HepG2 (cell line): ENCODE results near the gene PKNOX2. TPM values are rescaled to one million over a fixed set of nuclear protein-coding genes. Genes with fewer than 3 reads are reported as not detected.

Experiments used
- ATAC-seq: fragments of 200-7000 bp; cut with Tn5 transposase; 3 replicates; pipeline ENCODE4 v1.9.1; 2020; ENCODE audit warnings: mild to moderate bottlenecking, moderate library complexity
- BruUV-seq: library from RNA; stranded (reverse); fragments of 400-500 nt; replicated peaks from 2 replicates; lab custom pipeline; 2021; lab: Mats Ljungman, UMichigan
- CTCF ChIA-PET: fragments of 300-600 bp; formaldehyde crosslinking; extraction: SDS; loops from one replicate; lab custom pipeline; 2021; ENCODE audit warnings: low total read pairs, inconsistent platforms, low intra/inter-chr PET ratio; lab: Yijun Ruan, JAX
- POLR2A ChIA-PET: fragments of 350-600 bp; sonication (Branson Sonifier 250); formaldehyde crosslinking; loops from one replicate; lab custom pipeline; 2020; ENCODE audit warnings: antibody characterized with exemption, inconsistent platforms; lab: Yijun Ruan, JAX
- DNase-seq: peaks from one replicate; pipeline ENCODE4 v3.0.0-alpha.2; 2015; ENCODE audit warnings: low spot score
- FAIRE-seq: peaks from 3 replicates; lab custom pipeline; 2011; peaks lifted over from hg19 to GRCh38; lab: Jason Lieb, UNC
- H2AFZ ChIP-seq: one replicate; pipeline ENCODE4 v1.6.1; 2011; ENCODE audit warnings: low read length, inconsistent platforms
- H3K27ac ChIP-seq: fragments of 300-600 bp; 3 replicates; pipeline ENCODE4 v1.8.0; 2011; ENCODE audit warnings: mixed run types, mild to moderate bottlenecking, mixed read lengths, low read length, inconsistent platforms; ENCODE audit not compliant: insufficient read depth; ENCODE audit errors: extremely low read length
- H3K27me3 ChIP-seq, 2 experiments: fragments of 200-600 bp in 1 of 2; 2 replicates in 1 of 2; 3 replicates in 1 of 2; pipeline versions ENCODE4 v1.6.0 to v1.8.0; 2011; ENCODE audit warnings: low read length in 2 of 2, mild to moderate bottlenecking in 2 of 2, moderate library complexity in 2 of 2, inconsistent platforms in 1 of 2; ENCODE audit not compliant: insufficient read depth in 2 of 2, control insufficient read depth in 1 of 2
- H3K36me3 ChIP-seq, 2 experiments: fragments of 200-600 bp in 1 of 2; replicated peaks in 1 of 2; 2 replicates in 1 of 2; 3 replicates in 1 of 2; pipeline versions ENCODE4 v1.5.1 to v1.8.0; 2011; ENCODE audit warnings: low read length in 2 of 2, inconsistent platforms in 1 of 2; ENCODE audit not compliant: insufficient read depth in 2 of 2, control insufficient read depth in 1 of 2
- H3K4me1 ChIP-seq: 2 replicates; pipeline ENCODE4 v1.5.1; 2012; ENCODE audit warnings: low read length, inconsistent platforms; ENCODE audit not compliant: insufficient read depth
- H3K4me2 ChIP-seq: 2 replicates; pipeline ENCODE4 v1.6.0; 2011; ENCODE audit warnings: low read depth, low read length, inconsistent platforms
- H3K4me3 ChIP-seq, 3 experiments: fragments of 200-600 bp in 1 of 3; sonication (generic), shearing (Covaris generic) in 1 of 3; replicated peaks in 1 of 3; 2 replicates each; pipeline ENCODE4 v1.5.1; 2011 to 2016; ENCODE audit warnings: low read length in 3 of 3, inconsistent platforms in 2 of 3, low read depth in 2 of 3, mild to moderate bottlenecking in 2 of 3, control low read depth in 1 of 3, mixed read lengths in 1 of 3; ENCODE audit not compliant: insufficient read depth in 1 of 3
- H3K79me2 ChIP-seq: one replicate; pipeline ENCODE4 v1.6.1; 2011; ENCODE audit warnings: low read length, inconsistent platforms; ENCODE audit not compliant: insufficient read depth
- H3K9ac ChIP-seq: 2 replicates; pipeline ENCODE4 v1.6.0; 2011; ENCODE audit warnings: mild to moderate bottlenecking, low read depth, low read length, inconsistent platforms; ENCODE audit not compliant: insufficient read depth
- H3K9me3 ChIP-seq: 2 replicates; pipeline ENCODE4 v1.5.1; 2012; ENCODE audit warnings: mild to moderate bottlenecking, low read length
- H4K20me1 ChIP-seq: 2 replicates; pipeline ENCODE4 v1.6.0; 2011; ENCODE audit warnings: inconsistent platforms, mild to moderate bottlenecking, low read length, moderate library complexity; ENCODE audit not compliant: insufficient read depth
- CEBPZ ChIP-seq: IDR thresholded peaks from 2 replicates; pipeline ENCODE4 v1.6.1; 2012; ENCODE audit warnings: low read length, improper control_type of control experiment
- CERS6 ChIP-seq: sonication (generic); formaldehyde crosslinking; IDR thresholded peaks from 2 replicates; pipeline ENCODE4 v1.5.0; 2020; ENCODE audit warnings: missing genetic modification reagents
- FOXK2 ChIP-seq: fragments of 450-650 bp; IDR thresholded peaks from 2 replicates; pipeline ENCODE4 v1.6.1; 2016
- FOXM1 ChIP-seq: sonication (generic); formaldehyde crosslinking; IDR thresholded peaks from 2 replicates; pipeline ENCODE4 v1.5.0; 2020; ENCODE audit warnings: missing genetic modification reagents
- FOXP1 ChIP-seq, 2 experiments: fragments of 450-650 bp in 1 of 2; IDR thresholded peaks; 2 replicates each; pipeline ENCODE4 v1.6.1; 2017 to 2018; ENCODE audit warnings: antibody characterized with exemption in 1 of 2
- RBFOX2 ChIP-seq: fragments of 200-400 bp; formaldehyde crosslinking; IDR thresholded peaks from 2 replicates; pipeline ENCODE4 v1.6.1; 2017; ENCODE audit warnings: low read depth, mild to moderate bottlenecking, low read length
- SP1 ChIP-seq, 2 experiments: fragments of 450-650 bp in 1 of 2; sonication (generic) in 1 of 2; formaldehyde crosslinking in 1 of 2; IDR thresholded peaks; 2 replicates each; pipeline versions ENCODE4 v1.4.0 to v1.6.1; 2016 to 2020; ENCODE audit warnings: missing genetic modification reagents in 1 of 2
- TAF1 ChIP-seq: sonication (generic); formaldehyde crosslinking; IDR thresholded peaks from 2 replicates; pipeline ENCODE4 v1.4.0; 2020; ENCODE audit warnings: missing genetic modification reagents
- TSC22D2 ChIP-seq: sonication (generic); formaldehyde crosslinking; IDR thresholded peaks from 2 replicates; pipeline ENCODE4 v1.5.1; 2020; ENCODE audit warnings: missing genetic modification reagents, mild to moderate bottlenecking, borderline replicate concordance
- ZBED4 ChIP-seq: sonication (generic); formaldehyde crosslinking; IDR thresholded peaks from 2 replicates; pipeline ENCODE4 v1.4.0; 2020; ENCODE audit warnings: missing genetic modification reagents, borderline replicate concordance
- ZNF232 ChIP-seq: sonication (generic); formaldehyde crosslinking; IDR thresholded peaks from 2 replicates; pipeline ENCODE4 v1.4.0; 2020; ENCODE audit warnings: missing genetic modification reagents, borderline replicate concordance
- ZNF280D ChIP-seq: sonication (generic); formaldehyde crosslinking; IDR thresholded peaks from 2 replicates; pipeline ENCODE4 v1.5.1; 2020; ENCODE audit warnings: mild to moderate bottlenecking, missing genetic modification reagents
- ZSCAN21 ChIP-seq: sonication (generic); formaldehyde crosslinking; IDR thresholded peaks from 2 replicates; pipeline ENCODE4 v1.8.0; 2022; ENCODE audit warnings: mild to moderate bottlenecking, missing genetic modification reagents, moderate library complexity, borderline replicate concordance
- WGBS: methylation state at CpG from one replicate; pipeline ENCODE4 v1.1.6; 2017; ENCODE audit warnings: low lambda C conversion rate; 5-methylcytosine and 5-hydroxymethylcytosine counted together
- in situ Hi-C: cut with HindIII; loops from 2 replicates; pipeline ENCODE4 v1.10.0; 2017; ENCODE audit warnings: low pct_unique_long_range_greater_than_20kb; ENCODE audit not compliant: extremely low pct_ligation_motif_present
- intact Hi-C: fragments of 100-400 bp; cut with micrococcal nuclease; formaldehyde crosslinking; loops from one replicate; pipeline ENCODE4 v1.10.0; 2022; ENCODE audit not compliant: unreplicated experiment
- polyA plus RNA-seq, 8 experiments: library from polyadenylated mRNA; depleted of rRNA in 3 of 8; stranded (reverse) in 7 of 8; unstranded in 1 of 8; fragments of >200 nt; fragmentation: Illumina TruSeq in 4 of 8; extraction: Trizol in 4 of 8; gene quantifications; 2 replicates each; pipeline versions ENCODE4 v1.2.1 to v1.2.3, GENCODE V29; 2011 to 2016; ENCODE audit warnings: low read depth in 4 of 8, missing spikeins in 1 of 8, mixed read lengths in 1 of 8; ENCODE audit not compliant: insufficient read depth in 1 of 8
- total RNA-seq, 5 experiments: library from RNA; depleted of rRNA; stranded (reverse); fragments of >200 nt; fragmentation: Illumina TruSeq; extraction: Trizol; gene quantifications; 2 replicates each; pipeline ENCODE4 v1.2.3, GENCODE V29; 2016; ENCODE audit warnings: low read depth in 1 of 5

PKNOX2 gene
- total and polyA plus RNA-seq, 2 of the 13 experiments (the other 11 are each of a cell fraction or from before 2014, with no cell fraction given) = not detected

- FAIRE-seq (no peak), DNase-seq (no peak), ATAC-seq (no peak)
- no peak overlapping the region for H3K4me3 ChIP-seq
- no peaks in the 10 kb centered on the region for H3K4me1 ChIP-seq
- intact Hi-C loops = no loop called here
- in situ Hi-C loops = no loop called here
- no peaks in the 10 kb centered on the region for H4K20me1 ChIP-seq
- no peaks in the 10 kb centered on the region for H3K36me3 ChIP-seq
- BruUV-seq = no TSS peak
- peaks cover 0 to 16% of the 10 kb centered on the region in 2 experiments; a peak in 3 of 5 replicates for H3K27me3 ChIP-seq
- no peak overlapping the region for H3K9ac ChIP-seq
- no peaks in the 10 kb centered on the region for H3K79me2 ChIP-seq
- CTCF ChIA-PET = no interaction called here
- POLR2A ChIA-PET = no interaction called here
- no peak overlapping the region for H3K4me2 ChIP-seq
- H2AFZ ChIP-seq = no peak overlapping the region
- no peak overlapping the region for H3K27ac ChIP-seq
- no peaks in the 10 kb centered on the region for H3K9me3 ChIP-seq
- 16% methylated on average over 6 of the region's 6 CpGs for WGBS
- TF ChIP-seq FOXP1 (IDR thresholded peaks at IDR 0.05) (0 out of 2 replicates have a peak, but pooled peaks have one; percentile 35), FOXP1 (CRISPR knock-in tag; IDR thresholded peaks at IDR 0.05) (no peak), TAF1 (CRISPR knock-in tag) (no peak), ZNF280D (CRISPR knock-in tag) (no peak), FOXK2 (no peak), ZSCAN21 (no peak), SP1 (IDR thresholded peaks at IDR 0.05) (0 out of 2 replicates have a peak, but pooled peaks have one; percentile 63), SP1 (CRISPR knock-in tag; IDR thresholded peaks at IDR 0.05) (no peak), RBFOX2 (no peak), TSC22D2 (no peak), FOXM1 (CRISPR knock-in tag) (no peak), ZBED4 (CRISPR knock-in tag) (no peak), ZNF232 (CRISPR knock-in tag) (no peak), CERS6 (CRISPR knock-in tag) (no peak), CEBPZ (no peak)
Observed at GRCh38 chr11:125155100-125155444, 9.5 kb upstream of the PKNOX2 start.
